ENCODE measurements around the gene PLA2G6.
"Not testable (repeated sequence)": the region's sequence is repeated elsewhere in the genome, so short reads cannot be mapped to it uniquely, and the experiment has no call there.

PLA2G6 gene

DNA sequence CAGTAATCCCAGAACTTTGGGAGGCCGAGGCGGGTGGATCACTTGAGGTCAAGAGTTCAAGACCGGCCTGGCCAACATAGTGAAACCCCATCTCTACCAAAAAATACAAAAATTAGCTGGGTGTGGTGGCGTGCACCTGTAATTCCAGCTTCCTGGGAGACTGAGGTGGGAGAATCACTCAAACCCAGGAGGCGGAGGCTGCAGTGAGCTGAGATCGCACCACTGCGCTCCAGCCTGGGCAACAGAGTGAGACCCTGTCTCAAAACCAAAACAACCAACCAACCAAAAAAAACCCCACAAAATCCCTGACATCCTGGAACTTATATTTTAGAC, 3.1 kb downstream of the PLA2G6 start:
- peaks cover 13% of the 10 kb centered on the region for H3K4me1 ChIP-seq (ENCODE audit: control insufficient read depth, low read depth, low read length)
- not testable (repeated sequence) for H3K4me3 ChIP-seq (ENCODE audit: low read length); H3K9ac ChIP-seq (ENCODE audit: low read length); H3K27me3 ChIP-seq (ENCODE audit: control insufficient read depth, insufficient read depth, low read length); H3K27ac ChIP-seq (ENCODE audit: low read length); H3K9me3 ChIP-seq (ENCODE audit: control insufficient read depth, low read depth, low read length); H3K36me3 ChIP-seq (ENCODE audit: control insufficient read depth, low read depth, low read length)

DNA sequence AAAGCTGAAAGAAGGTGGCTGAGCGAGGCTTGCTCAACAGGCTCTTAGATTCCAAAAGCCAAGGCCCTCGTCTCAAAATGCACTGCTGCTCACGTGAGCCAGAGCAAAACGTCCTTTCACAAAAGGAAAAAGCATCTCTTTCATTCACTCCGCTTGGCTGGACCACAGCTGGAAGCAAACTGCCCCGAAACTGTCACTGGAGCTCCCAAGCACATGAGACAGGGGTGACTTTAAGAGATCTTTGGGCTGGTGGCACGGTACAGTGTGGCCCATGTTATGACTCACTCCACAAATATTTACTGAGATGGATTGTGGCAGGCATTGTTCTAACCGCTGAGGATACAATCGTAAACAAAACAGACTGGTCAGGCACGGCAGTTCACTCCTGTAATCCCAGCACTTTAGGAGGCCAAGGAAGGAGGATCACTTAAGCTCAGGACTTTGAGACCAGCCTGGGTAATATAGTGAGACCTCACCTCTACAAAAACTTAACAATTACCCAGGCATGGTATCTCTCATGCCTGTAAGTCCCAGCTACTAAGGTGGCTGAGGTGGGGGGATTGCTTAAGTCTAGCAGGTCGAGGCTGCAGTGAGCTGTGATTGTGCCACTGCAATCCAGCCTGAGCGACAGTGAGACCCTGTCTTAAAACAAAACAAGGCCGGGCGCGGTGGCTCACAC, 3.6 kb downstream of the PLA2G6 start:
- no peak overlapping the region for H3K9ac ChIP-seq (ENCODE audit: low read length)
- no peaks in the 10 kb centered on the region for H3K9me3 ChIP-seq (ENCODE audit: control insufficient read depth, low read depth, low read length)
- no peaks in the 10 kb centered on the region for H3K36me3 ChIP-seq (ENCODE audit: control insufficient read depth, low read depth, low read length)
- no peaks in the 10 kb centered on the region for H3K27me3 ChIP-seq (ENCODE audit: control insufficient read depth, insufficient read depth, low read length)
- H3K27ac ChIP-seq (ENCODE audit: low read length) = no peak overlapping the region
- no peak overlapping the region for H3K4me3 ChIP-seq (ENCODE audit: low read length)
- H3K4me1 ChIP-seq (ENCODE audit: control insufficient read depth, low read depth, low read length) = peaks cover 13% of the 10 kb centered on the region

DNA sequence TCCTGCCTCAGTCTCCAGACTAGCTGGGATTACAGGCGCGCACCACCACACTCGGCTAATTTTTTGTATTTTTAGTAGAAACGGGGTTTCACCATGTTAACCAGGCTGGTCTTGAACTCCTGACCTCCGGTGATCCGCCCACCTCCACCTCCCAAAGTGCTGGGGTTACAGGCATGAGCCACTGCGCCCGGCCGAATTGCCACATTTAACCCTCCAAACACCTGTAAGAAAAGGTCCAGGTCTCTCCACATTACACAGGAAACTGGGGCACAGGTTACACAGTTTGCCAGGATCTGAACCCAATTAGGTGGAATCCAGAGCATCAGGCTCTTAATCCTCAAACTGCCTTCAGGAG, 4.1 kb downstream of the PLA2G6 start:
- H3K27me3 ChIP-seq (ENCODE audit: control insufficient read depth, insufficient read depth, low read length); H3K9me3 ChIP-seq (ENCODE audit: control insufficient read depth, low read depth, low read length); H3K4me3 ChIP-seq (ENCODE audit: low read length); H3K9ac ChIP-seq (ENCODE audit: low read length); H3K27ac ChIP-seq (ENCODE audit: low read length); H3K36me3 ChIP-seq (ENCODE audit: control insufficient read depth, low read depth, low read length): not testable (repeated sequence)
- peaks cover 13% of the 10 kb centered on the region for H3K4me1 ChIP-seq (ENCODE audit: control insufficient read depth, low read depth, low read length)

DNA sequence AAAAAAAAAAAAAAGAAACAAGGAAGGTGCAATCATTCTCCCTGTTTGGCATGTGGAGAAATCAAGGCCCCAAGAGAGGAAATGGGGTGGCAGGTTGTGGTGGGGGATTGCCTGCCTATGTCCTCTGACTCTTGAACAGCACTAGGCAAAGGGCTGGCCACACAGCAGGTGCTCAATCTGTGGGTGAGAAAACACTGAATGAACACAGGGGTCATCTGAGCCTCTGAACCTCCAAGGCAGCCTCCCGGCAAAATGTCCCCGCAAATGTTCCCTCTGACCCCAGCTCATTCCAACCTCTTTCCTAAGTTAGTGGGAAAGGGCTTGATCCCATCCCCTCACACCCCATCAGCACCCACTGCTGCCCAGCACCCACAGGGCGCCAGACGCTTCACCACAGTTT, 4.6 kb downstream of the PLA2G6 start:
- no peak overlapping the region for H3K4me3 ChIP-seq (ENCODE audit: low read length)
- no peaks in the 10 kb centered on the region for H3K36me3 ChIP-seq (ENCODE audit: control insufficient read depth, low read depth, low read length)
- H3K9me3 ChIP-seq (ENCODE audit: control insufficient read depth, low read depth, low read length) = no peaks in the 10 kb centered on the region
- no peak overlapping the region for H3K9ac ChIP-seq (ENCODE audit: low read length)
- H3K4me1 ChIP-seq (ENCODE audit: control insufficient read depth, low read depth, low read length) = peaks cover 13% of the 10 kb centered on the region
- no peak overlapping the region for H3K27ac ChIP-seq (ENCODE audit: low read length)
- no peaks in the 10 kb centered on the region for H3K27me3 ChIP-seq (ENCODE audit: control insufficient read depth, insufficient read depth, low read length)

DNA sequence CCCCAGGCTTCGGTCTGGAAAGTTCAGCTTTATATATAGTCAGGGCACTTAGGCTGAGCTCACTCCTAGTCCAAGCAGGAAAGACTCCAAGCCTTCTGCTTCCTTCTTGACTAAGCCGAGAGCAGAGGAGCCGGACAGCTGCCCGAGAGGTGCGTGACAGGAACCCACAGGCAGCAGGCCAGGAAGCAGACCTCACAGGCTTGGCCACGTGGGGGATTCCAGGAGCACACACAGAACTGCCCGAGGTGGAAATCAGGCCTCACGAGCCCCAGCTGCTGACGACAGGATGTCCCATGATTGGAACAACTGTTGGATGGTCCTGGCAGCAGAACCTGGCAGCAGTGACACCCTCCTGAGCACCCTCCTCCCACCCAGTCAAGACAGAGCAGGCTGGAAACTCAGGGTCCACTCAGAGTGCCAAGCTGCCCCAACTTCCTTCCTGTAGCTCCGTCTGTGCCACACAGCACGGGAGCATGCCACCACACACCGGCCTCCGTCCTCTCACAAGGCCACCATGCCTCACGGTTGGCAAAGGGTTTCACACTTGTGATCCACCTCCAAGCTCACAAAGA, 5.4 kb downstream of the PLA2G6 start:
- H3K4me1 ChIP-seq (ENCODE audit: control insufficient read depth, low read depth, low read length) = peaks cover 13% of the 10 kb centered on the region
- no peaks in the 10 kb centered on the region for H3K27me3 ChIP-seq (ENCODE audit: control insufficient read depth, insufficient read depth, low read length)
- no peak overlapping the region for H3K4me3 ChIP-seq (ENCODE audit: low read length)
- H3K9me3 ChIP-seq (ENCODE audit: control insufficient read depth, low read depth, low read length) = no peaks in the 10 kb centered on the region
- no peak overlapping the region for H3K9ac ChIP-seq (ENCODE audit: low read length)
- no peaks in the 10 kb centered on the region for H3K36me3 ChIP-seq (ENCODE audit: control insufficient read depth, low read depth, low read length)
- no peak overlapping the region for H3K27ac ChIP-seq (ENCODE audit: low read length)

DNA sequence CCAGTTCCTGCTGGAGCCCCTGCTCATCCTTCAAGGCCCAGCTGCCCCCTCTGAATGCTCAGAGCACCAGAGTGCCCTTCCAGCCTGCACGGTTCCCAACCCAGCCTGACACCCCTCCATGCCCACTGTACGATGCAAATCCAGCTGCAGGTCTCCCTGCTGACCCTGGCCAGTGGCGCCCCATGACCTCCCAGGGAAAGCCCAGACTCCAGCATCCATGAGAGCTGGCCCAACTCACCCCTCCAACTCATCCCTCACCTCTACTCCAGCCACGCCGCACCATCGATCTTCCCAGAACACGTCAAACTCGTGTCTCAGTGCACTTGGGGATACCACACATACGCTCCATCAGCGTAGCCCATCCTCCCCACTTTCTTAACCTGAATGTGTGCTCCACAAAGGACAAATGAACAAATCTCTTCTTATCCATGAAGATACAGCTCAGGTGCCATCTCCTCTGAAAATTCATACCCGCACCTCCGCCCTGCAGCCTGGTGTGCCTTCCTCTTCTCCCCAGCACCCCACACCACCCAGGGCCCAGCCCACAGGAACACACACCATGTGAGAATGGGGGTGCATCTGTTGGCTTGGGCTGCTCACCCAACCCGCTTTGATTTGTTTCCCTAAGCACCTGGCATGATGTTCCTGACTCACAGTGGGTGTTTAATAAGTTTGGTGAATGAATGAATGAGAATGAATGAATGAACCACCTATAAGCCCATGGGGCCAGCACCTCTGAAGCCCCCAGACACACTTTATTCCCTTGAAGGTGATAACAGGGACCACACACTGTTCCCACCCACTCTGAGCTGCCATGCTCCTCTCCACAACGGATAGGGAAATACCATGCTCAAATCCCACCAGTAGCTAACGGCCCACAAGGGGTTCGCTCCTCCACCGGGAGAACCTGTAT, 6.2 kb downstream of the PLA2G6 start:
- Histone ChIP-seq H3K9ac (ENCODE audit: low read length) (no peak overlapping the region), H3K4me3 (ENCODE audit: low read length) (no peak overlapping the region), H3K36me3 (ENCODE audit: control insufficient read depth, low read depth, low read length) (no peaks in the 10 kb centered on the region), H3K4me1 (ENCODE audit: control insufficient read depth, low read depth, low read length) (peaks cover 7% of the 10 kb centered on the region), H3K9me3 (ENCODE audit: control insufficient read depth, low read depth, low read length) (no peaks in the 10 kb centered on the region), H3K27me3 (ENCODE audit: control insufficient read depth, insufficient read depth, low read length) (no peaks in the 10 kb centered on the region), H3K27ac (ENCODE audit: low read length) (no peak overlapping the region)

DNA sequence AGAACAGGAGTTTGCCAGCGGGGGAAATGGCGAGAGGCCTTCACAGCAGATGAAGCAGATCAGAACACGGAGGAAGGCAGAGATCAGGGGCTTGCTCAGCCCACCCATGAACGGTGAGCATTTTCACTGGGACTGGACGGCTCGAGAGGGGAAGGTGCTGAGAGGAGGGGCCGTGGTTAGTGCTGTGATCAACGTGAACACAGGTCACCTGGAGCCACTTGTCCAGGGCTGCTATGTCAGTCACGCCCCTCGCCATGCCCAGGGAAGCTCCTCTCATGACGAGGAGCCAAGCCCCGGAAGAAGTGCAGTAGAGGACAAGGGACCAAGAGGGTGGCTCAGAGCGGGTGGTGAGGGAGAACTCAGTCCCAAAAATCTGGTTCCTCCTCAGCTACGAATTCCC, 7.0 kb downstream of the PLA2G6 start:
- Histone ChIP-seq H3K4me1 (ENCODE audit: control insufficient read depth, low read depth, low read length) (no peaks in the 10 kb centered on the region), H3K9ac (ENCODE audit: low read length) (no peak overlapping the region), H3K27ac (ENCODE audit: low read length) (no peak overlapping the region), H3K36me3 (ENCODE audit: control insufficient read depth, low read depth, low read length) (no peaks in the 10 kb centered on the region), H3K4me3 (ENCODE audit: low read length) (no peak overlapping the region), H3K27me3 (ENCODE audit: control insufficient read depth, insufficient read depth, low read length) (no peaks in the 10 kb centered on the region), H3K9me3 (ENCODE audit: control insufficient read depth, low read depth, low read length) (no peaks in the 10 kb centered on the region)

DNA sequence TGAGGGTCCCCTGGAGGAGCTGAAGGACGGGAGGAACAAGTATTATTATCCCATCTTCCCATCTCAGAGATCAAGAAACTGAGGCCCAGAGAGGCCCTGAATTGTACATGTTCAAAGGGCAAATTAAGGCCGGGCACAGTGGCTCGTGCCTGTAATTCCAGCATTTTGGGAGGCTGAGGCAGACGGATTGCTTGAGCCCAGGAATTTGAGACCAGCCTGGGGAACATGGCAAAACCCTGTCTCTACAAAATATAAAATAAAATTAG, 8.1 kb downstream of the PLA2G6 start:
- Histone ChIP-seq H3K27me3 (ENCODE audit: control insufficient read depth, insufficient read depth, low read length) (no peaks in the 10 kb centered on the region), H3K9ac (ENCODE audit: low read length) (no peak overlapping the region), H3K9me3 (ENCODE audit: control insufficient read depth, low read depth, low read length) (no peaks in the 10 kb centered on the region), H3K27ac (ENCODE audit: low read length) (no peak overlapping the region), H3K36me3 (ENCODE audit: control insufficient read depth, low read depth, low read length) (no peaks in the 10 kb centered on the region), H3K4me3 (ENCODE audit: low read length) (no peak overlapping the region), H3K4me1 (ENCODE audit: control insufficient read depth, low read depth, low read length) (no peaks in the 10 kb centered on the region)

DNA sequence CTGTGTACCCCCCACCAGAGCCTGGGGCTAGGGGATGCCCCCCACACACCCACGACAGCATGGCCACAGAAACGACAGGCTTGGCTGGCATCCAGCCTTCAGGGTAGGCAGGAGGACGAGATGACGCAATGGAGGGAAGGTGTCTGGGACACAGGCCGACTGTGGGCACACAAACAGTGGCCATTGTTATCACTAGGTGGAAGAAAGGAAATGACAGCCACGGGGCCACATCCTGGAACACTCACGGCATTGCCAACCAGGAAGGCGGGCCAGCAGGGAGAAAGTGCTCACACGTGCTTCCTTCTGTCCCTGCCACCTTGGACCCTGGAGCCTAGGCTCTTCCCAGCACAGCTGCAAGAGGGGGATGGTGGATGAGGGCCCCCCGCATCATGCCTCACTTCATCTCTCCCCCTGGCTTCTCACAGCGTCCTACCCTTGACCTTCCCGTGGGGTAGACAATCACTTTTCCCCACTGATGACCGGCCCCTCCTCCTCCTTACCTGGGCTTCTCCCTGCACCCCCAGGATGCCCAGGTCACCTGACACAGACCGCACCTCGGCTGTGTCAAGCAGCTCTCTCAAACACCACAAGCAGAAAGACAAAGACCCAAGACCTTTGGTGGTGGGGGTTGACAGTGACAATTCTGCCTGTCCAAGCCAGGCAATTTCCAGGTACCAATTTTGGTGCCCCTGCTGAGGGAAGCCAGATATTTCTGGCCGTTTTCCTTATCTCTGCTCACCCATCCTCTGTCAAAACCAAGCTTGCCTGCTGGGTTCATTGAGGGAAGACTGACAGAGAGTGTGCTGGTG, 8.6 kb downstream of the PLA2G6 start:
- Histone ChIP-seq H3K27ac (ENCODE audit: low read length) (no peak overlapping the region), H3K4me3 (ENCODE audit: low read length) (no peak overlapping the region), H3K36me3 (ENCODE audit: control insufficient read depth, low read depth, low read length) (no peaks in the 10 kb centered on the region), H3K9me3 (ENCODE audit: control insufficient read depth, low read depth, low read length) (no peaks in the 10 kb centered on the region), H3K27me3 (ENCODE audit: control insufficient read depth, insufficient read depth, low read length) (no peaks in the 10 kb centered on the region), H3K9ac (ENCODE audit: low read length) (no peak overlapping the region), H3K4me1 (ENCODE audit: control insufficient read depth, low read depth, low read length) (no peaks in the 10 kb centered on the region)

DNA sequence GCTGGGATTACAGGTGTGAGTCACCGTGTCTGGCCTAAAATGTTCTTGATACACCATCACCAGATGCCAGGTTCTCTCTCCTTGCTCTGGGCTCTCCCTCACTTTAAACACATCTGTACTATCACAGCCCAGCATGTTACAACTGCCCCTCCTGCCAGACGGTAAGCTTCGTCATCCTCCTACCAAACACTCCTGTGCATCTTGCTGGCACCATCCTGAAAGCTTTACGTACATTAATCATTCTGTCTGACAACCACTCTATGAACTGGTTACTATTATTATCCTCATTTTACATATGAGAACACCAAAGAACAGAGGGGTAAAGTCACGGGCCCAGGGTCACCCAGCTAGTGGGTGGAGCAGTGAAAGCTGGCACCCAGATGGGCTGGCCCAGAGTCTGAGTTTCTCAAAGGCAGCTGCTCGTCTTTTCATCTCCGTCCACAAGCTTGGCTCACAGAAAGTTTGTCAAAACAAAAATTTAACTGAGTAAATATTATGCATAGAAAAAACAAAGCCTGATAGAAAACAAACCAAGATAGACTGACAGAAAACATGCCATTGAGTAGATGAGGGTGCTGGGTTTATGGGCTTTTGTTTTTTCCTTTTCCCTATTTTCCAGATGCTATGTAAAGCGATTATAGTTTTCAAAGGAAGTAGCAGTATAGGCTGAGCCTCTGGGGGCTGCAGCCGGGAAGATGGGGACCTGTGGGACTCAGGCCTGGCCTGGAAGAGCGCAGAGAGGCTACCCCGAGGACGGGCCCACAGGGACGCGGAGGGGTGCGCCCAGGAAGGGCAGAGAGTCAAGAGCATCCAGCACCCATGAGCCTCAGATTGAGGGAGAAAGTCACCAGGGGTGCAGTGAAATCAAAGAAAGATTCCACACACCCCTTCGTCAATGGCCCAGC, 9.5 kb downstream of the PLA2G6 start:
- Histone ChIP-seq H3K4me3 (ENCODE audit: low read length) (no peak overlapping the region), H3K27me3 (ENCODE audit: control insufficient read depth, insufficient read depth, low read length) (no peaks in the 10 kb centered on the region), H3K27ac (ENCODE audit: low read length) (no peak overlapping the region), H3K9ac (ENCODE audit: low read length) (no peak overlapping the region), H3K4me1 (ENCODE audit: control insufficient read depth, low read depth, low read length) (no peaks in the 10 kb centered on the region), H3K9me3 (ENCODE audit: control insufficient read depth, low read depth, low read length) (no peaks in the 10 kb centered on the region), H3K36me3 (ENCODE audit: control insufficient read depth, low read depth, low read length) (no peaks in the 10 kb centered on the region)

DNA sequence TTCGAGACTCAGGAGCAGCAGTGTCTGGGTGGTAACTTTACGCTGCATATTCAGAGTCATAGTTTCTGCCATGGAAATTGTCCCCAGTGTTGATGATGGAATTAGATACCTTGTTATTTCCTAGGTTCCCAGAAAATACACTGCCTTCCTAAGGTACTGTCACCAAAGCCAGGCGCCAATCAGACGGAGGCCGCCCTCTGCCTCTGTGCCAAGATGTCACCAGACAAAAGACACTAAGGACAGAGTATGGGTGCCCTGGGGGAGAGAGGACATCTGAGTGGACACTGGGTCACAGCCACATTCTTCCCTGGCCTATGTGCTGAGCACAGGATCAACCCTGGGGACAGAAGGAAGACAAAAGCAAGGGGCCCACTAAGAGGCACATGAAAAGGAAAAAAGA, 11.2 kb downstream of the PLA2G6 start:
- H3K9ac ChIP-seq (ENCODE audit: low read length) = no peak overlapping the region
- no peaks in the 10 kb centered on the region for H3K27me3 ChIP-seq (ENCODE audit: control insufficient read depth, insufficient read depth, low read length)
- no peaks in the 10 kb centered on the region for H3K9me3 ChIP-seq (ENCODE audit: control insufficient read depth, low read depth, low read length)
- H3K27ac ChIP-seq (ENCODE audit: low read length) = no peak overlapping the region
- H3K36me3 ChIP-seq (ENCODE audit: control insufficient read depth, low read depth, low read length) = no peaks in the 10 kb centered on the region
- H3K4me1 ChIP-seq (ENCODE audit: control insufficient read depth, low read depth, low read length) = no peaks in the 10 kb centered on the region
- H3K4me3 ChIP-seq (ENCODE audit: low read length) = no peak overlapping the region
